Uterus (tissue), 2 donors: ENCODE data around the gene NELL1.

Experiments used
- POLR2A ChIP-seq, 2 donors: fragments of 450-650 bp; IDR thresholded peaks; one replicate each; pipeline ENCODE4 v1.6.1; 2016; ENCODE audit warnings: antibody characterized with exemption in 2 of 2, mild to moderate bottlenecking in 1 of 2, moderate library complexity in 1 of 2
- TF ChIP-seq, protein P1 (sequence below), 4 experiments: fragments of 200-600 bp in 2 of 4; fragments of 450-650 bp in 2 of 4; sonication (generic) in 2 of 4; IDR thresholded peaks; one replicate each; pipeline ENCODE4 v1.5.1; 2016 to 2019; ENCODE audit warnings: antibody characterized with exemption in 4 of 4, mild to moderate bottlenecking in 2 of 4, moderate library complexity in 1 of 4

DNA sequence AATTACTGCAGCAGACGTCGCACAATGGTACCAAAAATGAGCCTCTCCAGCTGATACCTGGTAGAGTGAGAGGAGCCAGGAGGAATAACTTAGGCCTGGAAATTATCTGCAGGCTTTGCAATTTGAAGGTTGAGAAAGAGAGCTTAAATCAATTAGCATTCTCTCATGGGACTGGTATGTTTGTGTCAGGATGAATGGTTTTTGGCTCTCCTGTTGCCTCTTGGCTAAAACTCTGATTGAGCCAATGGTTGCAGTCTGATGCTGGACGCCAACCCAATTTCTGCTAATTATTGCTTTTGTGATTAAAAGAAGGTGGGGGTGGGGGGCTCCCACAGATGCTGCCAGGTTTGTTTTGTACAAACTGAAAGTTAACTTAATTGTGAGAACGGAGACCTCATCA lies 12.5 kb upstream of the NELL1 start:
- no peak for TF ChIP-seq POLR2A (IDR thresholded peaks at IDR 0.05)
- TF ChIP-seq, protein P1, sequence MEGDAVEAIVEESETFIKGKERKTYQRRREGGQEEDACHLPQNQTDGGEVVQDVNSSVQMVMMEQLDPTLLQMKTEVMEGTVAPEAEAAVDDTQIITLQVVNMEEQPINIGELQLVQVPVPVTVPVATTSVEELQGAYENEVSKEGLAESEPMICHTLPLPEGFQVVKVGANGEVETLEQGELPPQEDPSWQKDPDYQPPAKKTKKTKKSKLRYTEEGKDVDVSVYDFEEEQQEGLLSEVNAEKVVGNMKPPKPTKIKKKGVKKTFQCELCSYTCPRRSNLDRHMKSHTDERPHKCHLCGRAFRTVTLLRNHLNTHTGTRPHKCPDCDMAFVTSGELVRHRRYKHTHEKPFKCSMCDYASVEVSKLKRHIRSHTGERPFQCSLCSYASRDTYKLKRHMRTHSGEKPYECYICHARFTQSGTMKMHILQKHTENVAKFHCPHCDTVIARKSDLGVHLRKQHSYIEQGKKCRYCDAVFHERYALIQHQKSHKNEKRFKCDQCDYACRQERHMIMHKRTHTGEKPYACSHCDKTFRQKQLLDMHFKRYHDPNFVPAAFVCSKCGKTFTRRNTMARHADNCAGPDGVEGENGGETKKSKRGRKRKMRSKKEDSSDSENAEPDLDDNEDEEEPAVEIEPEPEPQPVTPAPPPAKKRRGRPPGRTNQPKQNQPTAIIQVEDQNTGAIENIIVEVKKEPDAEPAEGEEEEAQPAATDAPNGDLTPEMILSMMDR (IDR thresholded peaks at IDR 0.05), result no peak
